HepG2 (cell line): ENCODE measurements around the gene MAPK12. TPM values are rescaled to one million over a fixed set of nuclear protein-coding genes. Genes with fewer than 3 reads are reported as not detected.
A peak's percentile ranks its signal among the peaks of the same experiment; 100 is the strongest.

Experiments used
- ATAC-seq: fragments of 200-7000 bp; cut with Tn5 transposase; 3 replicates; pipeline ENCODE4 v1.9.1; 2020; ENCODE audit warnings: mild to moderate bottlenecking, moderate library complexity
- BruUV-seq: library from RNA; stranded (reverse); fragments of 400-500 nt; replicated peaks from 2 replicates; lab custom pipeline; 2021; lab: Mats Ljungman, UMichigan
- CTCF ChIA-PET: fragments of 300-600 bp; formaldehyde crosslinking; extraction: SDS; loops from one replicate; lab custom pipeline; 2021; ENCODE audit warnings: low total read pairs, inconsistent platforms, low intra/inter-chr PET ratio; lab: Yijun Ruan, JAX
- POLR2A ChIA-PET: fragments of 350-600 bp; sonication (Branson Sonifier 250); formaldehyde crosslinking; loops from one replicate; lab custom pipeline; 2020; ENCODE audit warnings: antibody characterized with exemption, inconsistent platforms; lab: Yijun Ruan, JAX
- DNase-seq: peaks from one replicate; pipeline ENCODE4 v3.0.0-alpha.2; 2015; ENCODE audit warnings: low spot score
- FAIRE-seq: peaks from 3 replicates; lab custom pipeline; 2011; peaks lifted over from hg19 to GRCh38; lab: Jason Lieb, UNC
- H2AFZ ChIP-seq: one replicate; pipeline ENCODE4 v1.6.1; 2011; ENCODE audit warnings: low read length, inconsistent platforms
- H3K27ac ChIP-seq: fragments of 300-600 bp; 3 replicates; pipeline ENCODE4 v1.8.0; 2011; ENCODE audit warnings: mixed run types, mild to moderate bottlenecking, mixed read lengths, low read length, inconsistent platforms; ENCODE audit not compliant: insufficient read depth; ENCODE audit errors: extremely low read length
- H3K27me3 ChIP-seq, 2 experiments: fragments of 200-600 bp in 1 of 2; 2 replicates in 1 of 2; 3 replicates in 1 of 2; pipeline versions ENCODE4 v1.6.0 to v1.8.0; 2011; ENCODE audit warnings: low read length in 2 of 2, mild to moderate bottlenecking in 2 of 2, moderate library complexity in 2 of 2, inconsistent platforms in 1 of 2; ENCODE audit not compliant: insufficient read depth in 2 of 2, control insufficient read depth in 1 of 2
- H3K36me3 ChIP-seq, 2 experiments: fragments of 200-600 bp in 1 of 2; replicated peaks in 1 of 2; 2 replicates in 1 of 2; 3 replicates in 1 of 2; pipeline versions ENCODE4 v1.5.1 to v1.8.0; 2011; ENCODE audit warnings: low read length in 2 of 2, inconsistent platforms in 1 of 2; ENCODE audit not compliant: insufficient read depth in 2 of 2, control insufficient read depth in 1 of 2
- H3K4me1 ChIP-seq: 2 replicates; pipeline ENCODE4 v1.5.1; 2012; ENCODE audit warnings: low read length, inconsistent platforms; ENCODE audit not compliant: insufficient read depth
- H3K4me2 ChIP-seq: 2 replicates; pipeline ENCODE4 v1.6.0; 2011; ENCODE audit warnings: low read depth, low read length, inconsistent platforms
- H3K4me3 ChIP-seq, 3 experiments: fragments of 200-600 bp in 1 of 3; sonication (generic), shearing (Covaris generic) in 1 of 3; replicated peaks in 1 of 3; 2 replicates each; pipeline ENCODE4 v1.5.1; 2011 to 2016; ENCODE audit warnings: low read length in 3 of 3, inconsistent platforms in 2 of 3, low read depth in 2 of 3, mild to moderate bottlenecking in 2 of 3, control low read depth in 1 of 3, mixed read lengths in 1 of 3; ENCODE audit not compliant: insufficient read depth in 1 of 3
- H3K79me2 ChIP-seq: one replicate; pipeline ENCODE4 v1.6.1; 2011; ENCODE audit warnings: low read length, inconsistent platforms; ENCODE audit not compliant: insufficient read depth
- H3K9ac ChIP-seq: 2 replicates; pipeline ENCODE4 v1.6.0; 2011; ENCODE audit warnings: mild to moderate bottlenecking, low read depth, low read length, inconsistent platforms; ENCODE audit not compliant: insufficient read depth
- H3K9me3 ChIP-seq: 2 replicates; pipeline ENCODE4 v1.5.1; 2012; ENCODE audit warnings: mild to moderate bottlenecking, low read length
- H4K20me1 ChIP-seq: 2 replicates; pipeline ENCODE4 v1.6.0; 2011; ENCODE audit warnings: inconsistent platforms, mild to moderate bottlenecking, low read length, moderate library complexity; ENCODE audit not compliant: insufficient read depth
- AGO2 ChIP-seq: fragments of 200-400 bp; formaldehyde crosslinking; optimal IDR thresholded peaks from 2 replicates; pipeline ENCODE3; 2017; ENCODE audit warnings: mild to moderate bottlenecking, low read depth, low read length, moderate library complexity
- CREBL2 ChIP-seq: sonication (generic); formaldehyde crosslinking; IDR thresholded peaks from 2 replicates; pipeline ENCODE4 v1.8.1; 2023; ENCODE audit warnings: missing genetic modification reagents, mild to moderate bottlenecking, borderline replicate concordance
- GTF3A ChIP-seq: sonication (generic); formaldehyde crosslinking; conservative IDR thresholded peaks from 2 replicates; pipeline ENCODE4 v1.4.0; 2020; ENCODE audit warnings: mild to moderate bottlenecking, missing genetic modification reagents
- HNRNPL ChIP-seq: fragments of 200-400 bp; formaldehyde crosslinking; IDR thresholded peaks from 2 replicates; pipeline ENCODE4 v1.6.1; 2017; ENCODE audit warnings: mild to moderate bottlenecking, low read depth, low read length
- ONECUT2 ChIP-seq: sonication (generic); formaldehyde crosslinking; IDR thresholded peaks from 2 replicates; pipeline ENCODE4 v1.4.0; 2020; ENCODE audit warnings: missing genetic modification reagents
- PREB ChIP-seq: sonication (generic); formaldehyde crosslinking; IDR thresholded peaks from 2 replicates; pipeline ENCODE4 v1.4.0; 2020; ENCODE audit warnings: missing genetic modification reagents
- SCMH1 ChIP-seq: sonication (generic); formaldehyde crosslinking; IDR thresholded peaks from 2 replicates; pipeline ENCODE4 v1.9.0; 2021; ENCODE audit warnings: missing genetic modification reagents, mild to moderate bottlenecking, borderline replicate concordance
- TOPORS ChIP-seq: sonication (generic); formaldehyde crosslinking; IDR thresholded peaks from 2 replicates; pipeline ENCODE4 v1.8.0; 2023; ENCODE audit warnings: mild to moderate bottlenecking, missing genetic modification reagents
- ZNF142 ChIP-seq: sonication (generic); formaldehyde crosslinking; IDR thresholded peaks from 2 replicates; pipeline ENCODE4 v1.4.0; 2020; ENCODE audit warnings: missing genetic modification reagents
- ZNF383 ChIP-seq: sonication (generic); formaldehyde crosslinking; IDR thresholded peaks from 2 replicates; pipeline ENCODE4 v1.4.0; 2020; ENCODE audit warnings: missing genetic modification reagents, mild to moderate bottlenecking, borderline replicate concordance
- ZNF740 ChIP-seq: sonication (generic); formaldehyde crosslinking; IDR thresholded peaks from 2 replicates; pipeline ENCODE4 v1.4.0; 2020; ENCODE audit warnings: missing genetic modification reagents
- ZNF761 ChIP-seq: sonication (generic); formaldehyde crosslinking; conservative IDR thresholded peaks from 2 replicates; pipeline ENCODE4 v1.4.0; 2020; ENCODE audit warnings: mild to moderate bottlenecking, missing genetic modification reagents
- ZNF891 ChIP-seq: sonication (generic); formaldehyde crosslinking; IDR thresholded peaks from 2 replicates; pipeline ENCODE4 v1.5.0; 2020; ENCODE audit warnings: mild to moderate bottlenecking, missing genetic modification reagents
- WGBS: methylation state at CpG from one replicate; pipeline ENCODE4 v1.1.6; 2017; ENCODE audit warnings: low lambda C conversion rate; 5-methylcytosine and 5-hydroxymethylcytosine counted together
- in situ Hi-C: cut with HindIII; loops from 2 replicates; pipeline ENCODE4 v1.10.0; 2017; ENCODE audit warnings: low pct_unique_long_range_greater_than_20kb; ENCODE audit not compliant: extremely low pct_ligation_motif_present
- intact Hi-C: fragments of 100-400 bp; cut with micrococcal nuclease; formaldehyde crosslinking; loops from one replicate; pipeline ENCODE4 v1.10.0; 2022; ENCODE audit not compliant: unreplicated experiment
- polyA plus RNA-seq, 8 experiments: library from polyadenylated mRNA; depleted of rRNA in 3 of 8; stranded (reverse) in 7 of 8; unstranded in 1 of 8; fragments of >200 nt; fragmentation: Illumina TruSeq in 4 of 8; extraction: Trizol in 4 of 8; gene quantifications; 2 replicates each; pipeline versions ENCODE4 v1.2.1 to v1.2.3, GENCODE V29; 2011 to 2016; ENCODE audit warnings: low read depth in 4 of 8, missing spikeins in 1 of 8, mixed read lengths in 1 of 8; ENCODE audit not compliant: insufficient read depth in 1 of 8
- total RNA-seq, 5 experiments: library from RNA; depleted of rRNA; stranded (reverse); fragments of >200 nt; fragmentation: Illumina TruSeq; extraction: Trizol; gene quantifications; 2 replicates each; pipeline ENCODE4 v1.2.3, GENCODE V29; 2016; ENCODE audit warnings: low read depth in 1 of 5

MAPK12 gene
- total and polyA plus RNA-seq, 2 of the 13 experiments (the other 11 are each of a cell fraction or from before 2014, with no cell fraction given) = 22.2 to 23.3 TPM

DNA sequence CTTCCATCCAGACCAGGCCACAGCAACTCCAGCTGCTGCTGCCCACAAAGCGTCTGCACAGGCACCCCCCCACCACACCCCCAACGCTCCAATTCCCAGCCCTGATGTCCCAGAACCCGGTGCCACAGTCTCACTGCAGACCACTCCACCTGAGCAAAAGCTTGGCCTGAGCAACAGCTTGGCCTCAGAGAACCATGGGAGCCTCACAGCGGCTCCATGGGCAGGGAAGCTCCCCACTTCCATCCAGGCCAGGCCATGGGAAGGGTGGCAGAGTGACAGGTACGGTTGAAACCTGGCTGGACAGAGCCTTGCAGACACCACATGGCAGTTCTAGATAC lies 32.8 kb upstream of the MAPK12 start:
- BruUV-seq = no TSS peak
- Histone ChIP-seq H2AFZ (no peak overlapping the region), H3K4me3 (peak overlapping the region in 2 of 3 experiments; percentile 73 to 74; a peak in 5 of 6 replicates), H3K4me1 (peaks cover 69% of the 10 kb centered on the region), H3K4me2 (peak overlapping the region; percentile 79), H3K27me3 (no peaks in the 10 kb centered on the region), H3K79me2 (peaks cover 71% of the 10 kb centered on the region), H3K36me3 (peaks cover 8 to 9% of the 10 kb centered on the region in 2 experiments; a peak in 4 of 5 replicates), H3K27ac (peak overlapping the region; percentile 94), H3K9me3 (no peaks in the 10 kb centered on the region), H4K20me1 (peaks cover 9% of the 10 kb centered on the region; the same call in 1 of the 2 replicates), H3K9ac (peak overlapping the region; percentile 71)
- ChIA-PET CTCF (interaction anchor here (1.2 to 2.3 kb wide), 2 partner anchors 18 to 32 kb away, joined by 9 to 10 read pairs; partner anchors contain the start of gene DENND6B), POLR2A (interaction anchor here (1.0 to 4.8 kb wide), 21 partner anchors 10 to 289 kb away, joined by 3 to 126 read pairs (median 6); partner anchors contain the start of genes CHKB, DENND6B, HDAC10 and MAPK12)
- ATAC-seq (peak; percentile 9), FAIRE-seq (no peak), DNase-seq (no peak)
- in situ Hi-C loops (no loop called here), intact Hi-C loops (loop anchor here (5.0 to 10.0 kb wide), 2 partner anchors 33 to 869 kb away; partner anchors contain the start of gene DENND6B)
- WGBS = 0% methylated on average over 1 of the region's 5 CpGs
- TF ChIP-seq ZNF740 (CRISPR knock-in tag) = peak; percentile 49; the same call in 1 of the 2 replicates
- no peak for TF ChIP-seq ONECUT2
- TF ChIP-seq ZNF761 (CRISPR knock-in tag) = no peak
- TF ChIP-seq ZNF142 (CRISPR knock-in tag) = no peak
- TF ChIP-seq SCMH1 (CRISPR knock-in tag) = no peak
- TF ChIP-seq GTF3A (CRISPR knock-in tag) = 0 out of 2 replicates have a peak, but pooled peaks have one; percentile 5
- no peak for TF ChIP-seq ZNF891
- TF ChIP-seq ZNF383 (CRISPR knock-in tag) = 0 out of 2 replicates have a peak, but pooled peaks have one; percentile 14
- TF ChIP-seq CREBL2 (CRISPR knock-in tag) = no peak
- TF ChIP-seq HNRNPL = no peak
- peak; percentile 3 for TF ChIP-seq AGO2
- TF ChIP-seq PREB (CRISPR knock-in tag) = no peak
- no peak for TF ChIP-seq TOPORS
